Activated CD4-positive, alpha-beta T cell treated with anti-CD3 and anti-CD28 coated beads, Interleukin-2, Interleukin-6, amounts not matched to agents 100 ng/mL and 50 ng/mL, durations not matched to agents 16 hours and 8 hours (primary cell): ENCODE measurements around the gene PLEKHN1.
A peak's percentile ranks its signal among the peaks of the same experiment; 100 is the strongest.
"Not testable (repeated sequence)": the region's sequence is repeated elsewhere in the genome, so short reads cannot be mapped to it uniquely, and the experiment has no call there.

Experiments
- DNase-seq: peaks from one replicate; pipeline ENCODE4 v3.0.0-alpha.2; 2020

PLEKHN1 gene

GRCh38 chr1:963746-964525, 2.3 kb upstream of the PLEKHN1 start:
- no peak for DNase-seq

- no peak for DNase-seq
These were observed 1.4 kb upstream of the PLEKHN1 start for GRCh38 chr1:964691-965525.

GRCh38 chr1:965526-966134, 652 bp upstream of the PLEKHN1 start:
- no peak for DNase-seq

GRCh38 chr1:966704-967300, 520 bp downstream of the PLEKHN1 start:
- DNase-seq = peak; percentile 88

GRCh38 chr1:967466-968343, 1.4 kb downstream of the PLEKHN1 start:
- no peak for DNase-seq

- no peak for DNase-seq
These were observed 3.1 kb downstream of the PLEKHN1 start for GRCh38 chr1:969260-969855.

GRCh38 chr1:970242-970972, 4.1 kb downstream of the PLEKHN1 start:
- no peak for DNase-seq

- no peak for DNase-seq
These were observed 4.9 kb downstream of the PLEKHN1 start for GRCh38 chr1:970973-971730.

GRCh38 chr1:971751-972506, 5.6 kb downstream of the PLEKHN1 start:
- no peak for DNase-seq

GRCh38 chr1:972726-973458, 6.6 kb downstream of the PLEKHN1 start:
- no peak for DNase-seq

GRCh38 chr1:973459-974292, 7.4 kb downstream of the PLEKHN1 start:
- no peak for DNase-seq

GRCh38 chr1:974293-974640, 8.0 kb downstream of the PLEKHN1 start:
- no peak for DNase-seq

GRCh38 chr1:974687-975328, 8.5 kb downstream of the PLEKHN1 start:
- no peak for DNase-seq

- no peak for DNase-seq
These were observed 9.1 kb downstream of the PLEKHN1 start for GRCh38 chr1:975365-975764.

GRCh38 chr1:975896-976683, 9.8 kb downstream of the PLEKHN1 start:
- DNase-seq = peak; percentile 56

- not testable (repeated sequence) for DNase-seq
These were observed 10.5 kb downstream of the PLEKHN1 start for GRCh38 chr1:976791-977190.
